SK-N-SH (cell line): Measurements from ENCODE around the gene PLOD2. TPM values are rescaled to one million over a fixed set of nuclear protein-coding genes. Genes with fewer than 3 reads are reported as not detected.

ENCODE experiments used
- CTCF ChIA-PET: fragments of 300-600, 350-600 bp; formaldehyde crosslinking; extraction: SDS; loops from one replicate; lab custom pipeline; 2021; lab: Yijun Ruan, JAX
- POLR2A ChIA-PET: fragments of 350-600 bp; sonication (Branson Sonifier 250); formaldehyde crosslinking; extraction: SDS; loops from one replicate; lab custom pipeline; 2020; ENCODE audit warnings: antibody characterized with exemption, inconsistent platforms; lab: Yijun Ruan, JAX
- DNase-seq: peaks from one replicate; pipeline ENCODE4 v3.0.0; 2012
- H2AFZ ChIP-seq: fragments of 200-600 bp; sonication (generic); 2 replicates; pipeline ENCODE4 v1.8.1; 2016; ENCODE audit warnings: antibody characterized with exemption, mild to moderate bottlenecking, low read depth
- H3F3A ChIP-seq: fragments of 200-600 bp; sonication (generic); replicated peaks from 2 replicates; pipeline ENCODE3; 2016; ENCODE audit warnings: antibody characterized with exemption, mild to moderate bottlenecking; ENCODE audit not compliant: insufficient read depth
- H3K27ac ChIP-seq, 2 experiments: fragments of 200-500 bp in 1 of 2; fragments of 200-600 bp in 1 of 2; sonication (Bioruptor generic) in 1 of 2; sonication (generic), shearing (Covaris generic) in 1 of 2; 2 replicates each; pipeline versions ENCODE4 v1.5.1 to v1.6.1; 2014 to 2016; ENCODE audit warnings: low read depth in 2 of 2, inconsistent platforms in 1 of 2, low read length in 1 of 2, mild to moderate bottlenecking in 1 of 2, mixed read lengths in 1 of 2
- H3K27me3 ChIP-seq: fragments of 200-600 bp; sonication (generic), shearing (Covaris generic); 2 replicates; pipeline ENCODE4 v1.6.1; 2016; ENCODE audit warnings: mixed run types; ENCODE audit not compliant: insufficient read depth
- H3K36me3 ChIP-seq, 2 experiments: fragments of 200-500 bp in 1 of 2; fragments of 200-600 bp in 1 of 2; sonication (Bioruptor generic) in 1 of 2; sonication (generic) in 1 of 2; replicated peaks in 1 of 2; 2 replicates each; pipeline versions ENCODE3 to v1.5.1; 2014 to 2016; ENCODE audit warnings: low read length in 1 of 2, mild to moderate bottlenecking in 1 of 2; ENCODE audit not compliant: insufficient read depth in 2 of 2, control insufficient read depth in 1 of 2
- H3K4me1 ChIP-seq, 2 experiments: fragments of 200-500 bp in 1 of 2; fragments of 200-600 bp in 1 of 2; sonication (Bioruptor generic) in 1 of 2; sonication (generic), shearing (Covaris generic) in 1 of 2; 2 replicates each; pipeline versions ENCODE4 v1.5.1 to v1.6.1; 2014 to 2016; ENCODE audit warnings: low read depth in 1 of 2, low read length in 1 of 2, mixed run types in 1 of 2; ENCODE audit not compliant: insufficient read depth in 2 of 2, control insufficient read depth in 1 of 2
- H3K4me2 ChIP-seq: fragments of 200-600 bp; sonication (generic), shearing (Covaris generic); 2 replicates; pipeline ENCODE4 v1.6.1; 2017; ENCODE audit warnings: mixed run types
- H3K4me3 ChIP-seq, 2 experiments: fragments of 200-500 bp in 1 of 2; fragments of 200-600 bp in 1 of 2; sonication (Bioruptor generic) in 1 of 2; sonication (generic), shearing (Covaris generic) in 1 of 2; 2 replicates each; pipeline versions ENCODE4 v1.5.1 to v1.8.1; 2014 to 2016; ENCODE audit warnings: low read depth in 2 of 2, inconsistent platforms in 1 of 2, low read length in 1 of 2, mild to moderate bottlenecking in 1 of 2, mixed read lengths in 1 of 2, moderate library complexity in 1 of 2
- H3K79me2 ChIP-seq: fragments of 200-600 bp; sonication (generic); 2 replicates; pipeline ENCODE4 v1.8.1; 2017; ENCODE audit warnings: mild to moderate bottlenecking; ENCODE audit not compliant: insufficient read depth
- H3K9ac ChIP-seq: fragments of 200-600 bp; sonication (generic); 2 replicates; pipeline ENCODE4 v1.6.1; 2017; ENCODE audit warnings: mixed run types
- H3K9me2 ChIP-seq: fragments of 200-600 bp; sonication (generic); 2 replicates; pipeline ENCODE4 v1.6.1; 2017; ENCODE audit warnings: mixed run types
- H3K9me3 ChIP-seq: fragments of 200-600 bp; sonication (generic); 2 replicates; pipeline ENCODE4 v1.6.1; 2017; ENCODE audit warnings: mixed run types, mild to moderate bottlenecking, moderate library complexity
- H4K20me1 ChIP-seq: fragments of 200-600 bp; sonication (generic); 2 replicates; pipeline ENCODE4 v1.6.1; 2017; ENCODE audit warnings: mild to moderate bottlenecking, mixed run types; ENCODE audit not compliant: insufficient read depth
- CHD2 ChIP-seq: fragments of 150-350 bp; IDR thresholded peaks from 2 replicates; pipeline ENCODE4 v1.6.1; 2018; ENCODE audit warnings: low read length; ENCODE audit not compliant: partially characterized antibody
- EP300 ChIP-seq, 2 experiments: IDR thresholded peaks; 2 replicates each; pipeline versions ENCODE4 v1.4.0 to v1.6.1; 2012; ENCODE audit warnings: borderline replicate concordance in 1 of 2, low read depth in 1 of 2, low read length in 1 of 2
- EZH2phosphoT487 ChIP-seq: fragments of 200-600 bp; sonication (generic); IDR thresholded peaks from 2 replicates; pipeline ENCODE4 v1.6.1; 2017; ENCODE audit warnings: low read depth, mixed run types, mild to moderate bottlenecking, antibody characterized with exemption, moderate library complexity, borderline replicate concordance
- FOSL2 ChIP-seq: IDR thresholded peaks from 2 replicates; pipeline ENCODE4 v1.4.0; 2012; ENCODE audit warnings: low read depth, mild to moderate bottlenecking, moderate library complexity, borderline replicate concordance
- FOXJ3 ChIP-seq: sonication (generic); formaldehyde crosslinking; IDR thresholded peaks from 2 replicates; pipeline ENCODE4 v1.5.1; 2020; ENCODE audit warnings: mild to moderate bottlenecking, missing genetic modification reagents
- GABPA ChIP-seq: IDR thresholded peaks from 2 replicates; pipeline ENCODE4 v1.4.0; 2012; ENCODE audit warnings: low read depth, mild to moderate bottlenecking
- GATA2 ChIP-seq: sonication (generic); formaldehyde crosslinking; IDR thresholded peaks from 2 replicates; pipeline ENCODE4 v1.5.0; 2020; ENCODE audit warnings: mild to moderate bottlenecking, missing genetic modification reagents
- IRF3 ChIP-seq: fragments of 150-350 bp; IDR thresholded peaks from 2 replicates; pipeline ENCODE4 v1.6.1; 2016; ENCODE audit warnings: mild to moderate bottlenecking, low read depth, low read length
- JUND ChIP-seq: IDR thresholded peaks from 2 replicates; pipeline ENCODE4 v1.4.0; 2012
- MAX ChIP-seq: IDR thresholded peaks from 2 replicates; pipeline ENCODE4 v1.4.0; 2012; ENCODE audit warnings: low read depth
- NRF1 ChIP-seq: IDR thresholded peaks from 2 replicates; pipeline ENCODE4 v1.6.1; 2012; ENCODE audit warnings: low read depth, mild to moderate bottlenecking, low read length
- POLR2AphosphoS5 ChIP-seq: IDR thresholded peaks from 2 replicates; pipeline ENCODE4 v1.6.1; 2012; ENCODE audit warnings: low read depth, low read length
- RAD21 ChIP-seq: IDR thresholded peaks from 2 replicates; pipeline ENCODE4 v1.6.1; 2012; ENCODE audit warnings: mild to moderate bottlenecking, low read length
- RCOR1 ChIP-seq: fragments of 150-350 bp; IDR thresholded peaks from 2 replicates; pipeline ENCODE4 v1.6.1; 2017; ENCODE audit warnings: antibody characterized with exemption, low read length
- REST ChIP-seq: IDR thresholded peaks from 2 replicates; pipeline ENCODE4 v1.6.1; 2012; ENCODE audit warnings: mild to moderate bottlenecking, low read depth, low read length, moderate library complexity
- RXRA ChIP-seq: IDR thresholded peaks from 2 replicates; pipeline ENCODE4 v1.4.0; 2012; ENCODE audit warnings: low read depth, mild to moderate bottlenecking, borderline replicate concordance
- SIN3A ChIP-seq: IDR thresholded peaks from 2 replicates; pipeline ENCODE4 v1.6.1; 2012; ENCODE audit warnings: low read depth, mild to moderate bottlenecking, low read length, moderate library complexity, borderline replicate concordance
- SMC3 ChIP-seq: IDR thresholded peaks from 2 replicates; pipeline ENCODE4 v1.6.1; 2012; ENCODE audit warnings: low read depth, low read length, improper control_type of control experiment
- TCF12 ChIP-seq: IDR thresholded peaks from 2 replicates; pipeline ENCODE4 v1.4.0; 2012
- TEAD4 ChIP-seq: IDR thresholded peaks from 2 replicates; pipeline ENCODE4 v1.4.0; 2012; ENCODE audit warnings: mild to moderate bottlenecking, borderline replicate concordance; ENCODE audit not compliant: insufficient read depth
- USF2 ChIP-seq: fragments of 150-350 bp; IDR thresholded peaks from 2 replicates; pipeline ENCODE4 v1.6.1; 2017; ENCODE audit warnings: antibody characterized with exemption, low read length, low read depth, borderline replicate concordance
- YY1 ChIP-seq: IDR thresholded peaks from 2 replicates; pipeline ENCODE4 v1.4.0; 2012; ENCODE audit warnings: low read depth, mild to moderate bottlenecking
- WGBS: methylation state at CpG from one replicate; pipeline ENCODE4 v1.1.6; 2017; ENCODE audit warnings: low lambda C conversion rate; 5-methylcytosine and 5-hydroxymethylcytosine counted together
- polyA plus RNA-seq, 3 experiments: library from polyadenylated mRNA; depleted of rRNA; stranded (reverse); fragments of >200 nt; gene quantifications; 2 replicates each; pipeline ENCODE4 v1.2.3, GENCODE V29; 2012
- TF ChIP-seq, protein P1 (sequence below): IDR thresholded peaks from 2 replicates; pipeline ENCODE4 v1.4.0; 2012; ENCODE audit warnings: low read depth, borderline replicate concordance

Gene PLOD2
- polyA plus RNA-seq, 1 of the 3 experiments (the other 2 are of a cell fraction), result 0.58 TPM

GRCh38 chr3:146154995-146155394 lies 6.0 kb downstream of the PLOD2 start:
- H3K4me1 ChIP-seq, result no peaks in the 10 kb centered on the region
- H2AFZ ChIP-seq, result no peak overlapping the region
- WGBS, result 9% methylated on average over 2 of the region's 2 CpGs
- no peak overlapping the region for H3K4me2 ChIP-seq
- no peak overlapping the region for H3K9ac ChIP-seq
- no peak for DNase-seq
- no peak overlapping the region for H3K4me3 ChIP-seq
- no peaks in the 10 kb centered on the region for H3K9me2 ChIP-seq
- H3K36me3 ChIP-seq, result no peaks in the 10 kb centered on the region
- ChIA-PET POLR2A (no interaction called here), CTCF (no interaction called here)
- no peak overlapping the region for H3K27ac ChIP-seq
- H4K20me1 ChIP-seq, result no peaks in the 10 kb centered on the region
- peaks cover 17% of the 10 kb centered on the region; the same call in 1 of the 2 replicates for H3K27me3 ChIP-seq
- no peaks in the 10 kb centered on the region for H3K9me3 ChIP-seq
- H3K79me2 ChIP-seq, result no peaks in the 10 kb centered on the region
- H3F3A ChIP-seq, result no peaks in the 10 kb centered on the region
- no peak for TF ChIP-seq FOXJ3 (CRISPR knock-in tag)
- no peak for TF ChIP-seq RAD21
- TF ChIP-seq MAX, result no peak
- TF ChIP-seq RXRA, result no peak
- no peak for TF ChIP-seq SMC3
- TF ChIP-seq FOSL2, result no peak
- no peak for TF ChIP-seq SIN3A
- no peak for TF ChIP-seq JUND
- TF ChIP-seq IRF3, result no peak
- TF ChIP-seq RCOR1, result no peak
- TF ChIP-seq POLR2AphosphoS5, result no peak
- no peak for TF ChIP-seq TCF12
- no peak for TF ChIP-seq REST
- no peak for TF ChIP-seq YY1
- no peak for TF ChIP-seq CHD2

DNA sequence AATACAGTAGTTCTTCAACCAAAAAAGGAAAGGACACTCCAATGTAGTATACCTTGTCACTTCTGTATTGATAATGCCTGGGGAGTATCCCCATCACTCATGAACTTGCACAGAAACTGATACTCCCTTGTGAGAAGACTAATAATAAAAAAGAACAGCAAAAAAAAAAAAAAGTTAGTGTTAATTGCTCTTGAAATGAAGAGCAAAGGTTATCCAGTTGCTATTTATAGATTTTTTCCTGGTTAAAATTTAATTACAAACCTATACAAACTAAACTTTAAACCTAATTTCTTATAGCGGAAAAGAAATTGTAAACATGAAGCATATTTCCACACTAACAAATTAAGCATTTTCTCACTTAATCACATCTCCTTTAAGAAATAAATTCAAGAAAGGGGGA lies 6.7 kb downstream of the PLOD2 start:
- H3K4me3 ChIP-seq, result no peak overlapping the region
- H2AFZ ChIP-seq, result no peak overlapping the region
- POLR2A ChIA-PET, result no interaction called here
- CTCF ChIA-PET, result no interaction called here
- no peaks in the 10 kb centered on the region for H3K79me2 ChIP-seq
- DNase-seq, result no peak
- H3K4me2 ChIP-seq, result no peak overlapping the region
- H3K27ac ChIP-seq, result no peak overlapping the region
- no peaks in the 10 kb centered on the region for H3K9me3 ChIP-seq
- H4K20me1 ChIP-seq, result no peaks in the 10 kb centered on the region
- H3K9ac ChIP-seq, result no peak overlapping the region
- H3K9me2 ChIP-seq, result no peaks in the 10 kb centered on the region
- H3K4me1 ChIP-seq, result no peaks in the 10 kb centered on the region
- H3K27me3 ChIP-seq, result peaks cover 16% of the 10 kb centered on the region; the same call in 1 of the 2 replicates
- no peaks in the 10 kb centered on the region for H3F3A ChIP-seq
- 78% methylated on average over 1 of the region's 1 CpG for whole genome bisulfite sequencing
- no peaks in the 10 kb centered on the region for H3K36me3 ChIP-seq
- TF ChIP-seq GABPA (no peak), EP300 (IDR thresholded peaks at IDR 0.05; ENCODE audit: borderline replicate concordance in 1 of 2, low read depth in 1 of 2, low read length in 1 of 2) (no peak), USF2 (no peak), RXRA (no peak), GATA2 (no peak), NRF1 (no peak), MAX (no peak), YY1 (no peak), TEAD4 (no peak), EZH2phosphoT487 (no peak)
- TF ChIP-seq, protein P1, sequence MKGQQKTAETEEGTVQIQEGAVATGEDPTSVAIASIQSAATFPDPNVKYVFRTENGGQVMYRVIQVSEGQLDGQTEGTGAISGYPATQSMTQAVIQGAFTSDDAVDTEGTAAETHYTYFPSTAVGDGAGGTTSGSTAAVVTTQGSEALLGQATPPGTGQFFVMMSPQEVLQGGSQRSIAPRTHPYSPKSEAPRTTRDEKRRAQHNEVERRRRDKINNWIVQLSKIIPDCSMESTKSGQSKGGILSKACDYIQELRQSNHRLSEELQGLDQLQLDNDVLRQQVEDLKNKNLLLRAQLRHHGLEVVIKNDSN, result no peak
